Lower leg skin (tissue), 4 donors: ENCODE data around the gene EXOC8. TPM values are rescaled to one million over a fixed set of nuclear protein-coding genes. Genes with fewer than 3 reads are reported as not detected.

ENCODE experiments used
- DNase-seq, 2 donors: peaks; one replicate each; pipeline ENCODE4 v3.0.0-alpha.2; 2019; ENCODE audit warnings: low spot score in 2 of 2
- H3K4me3 ChIP-seq: fragments of 200-600 bp; sonication (generic); 2 replicates; pipeline ENCODE4 v1.5.1; 2017; ENCODE audit warnings: mild to moderate bottlenecking, low read depth; ENCODE audit not compliant: poor library complexity, severe bottlenecking
- CTCF ChIP-seq, 3 donors: fragments of 450-650 bp; IDR thresholded peaks; one replicate each; pipeline ENCODE4 v1.5.1; 2016; ENCODE audit warnings: antibody characterized with exemption in 3 of 3, mild to moderate bottlenecking in 3 of 3, moderate library complexity in 2 of 3
- POLR2A ChIP-seq, 2 donors: fragments of 450-650 bp; IDR thresholded peaks; one replicate each; pipeline ENCODE4 v1.6.1; 2016 to 2017; ENCODE audit warnings: antibody characterized with exemption in 2 of 2, mild to moderate bottlenecking in 1 of 2, moderate library complexity in 1 of 2
- WGBS, 2 donors: methylation state at CpG; one replicate each; pipeline ENCODE4 v1.1.5; 2018; 5-methylcytosine and 5-hydroxymethylcytosine counted together
- intact Hi-C: fragments of 100-400 bp; cut with DNase I; formaldehyde crosslinking; loops from one replicate; pipeline ENCODE4 v1.15.0; 2023; ENCODE audit warnings: low total_unique reads
- total RNA-seq, 4 donors: library from RNA; depleted of rRNA; stranded (reverse); fragments of >200 nt; gene quantifications; one replicate each; pipeline ENCODE4 v1.1.0, GENCODE V29; 2016

EXOC8 gene
- total RNA-seq, 4 donors from 2014 or later, result 19.7 to 23.2 (median 22.2) TPM

GRCh38 chr1:231335663-231336602 lies 1.7 kb downstream of the EXOC8 start:
- DNase-seq, result no peak
- peak overlapping the region; percentile 5 for H3K4me3 ChIP-seq
- WGBS, 2 donors, result 65 to 67% methylated on average over 21 of the region's 21 CpGs
- intact Hi-C loops, result no loop called here
- TF ChIP-seq CTCF (IDR thresholded peaks at IDR 0.05) (no peak), POLR2A (IDR thresholded peaks at IDR 0.05) (no peak)

DNA sequence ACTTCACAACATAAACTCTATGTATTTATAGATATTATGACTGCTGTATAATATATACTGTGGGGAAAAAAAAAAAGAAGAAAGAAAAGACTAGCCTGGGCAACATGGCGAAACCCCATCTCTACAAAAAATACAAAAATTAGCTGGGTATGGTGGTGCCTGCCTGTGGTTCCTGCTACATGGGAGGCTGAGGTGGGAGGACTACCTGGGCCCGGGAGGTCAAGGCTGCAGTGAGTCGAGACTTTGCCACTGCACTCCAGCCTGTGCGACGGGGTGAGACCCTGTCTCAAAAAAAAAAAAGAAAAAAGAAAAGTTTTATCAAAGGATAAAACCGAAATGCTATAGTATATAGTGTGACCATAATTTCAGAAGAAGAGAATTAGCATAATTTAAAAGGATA lies 2.7 kb downstream of the EXOC8 start:
- DNase-seq, result no peak
- intact Hi-C loops, result no loop called here
- no peak overlapping the region for H3K4me3 ChIP-seq
- TF ChIP-seq CTCF (IDR thresholded peaks at IDR 0.05) (no peak), POLR2A (IDR thresholded peaks at IDR 0.05) (no peak)
- 87 to 91% methylated on average over 6 of the region's 6 CpGs for WGBS, 2 donors

DNA sequence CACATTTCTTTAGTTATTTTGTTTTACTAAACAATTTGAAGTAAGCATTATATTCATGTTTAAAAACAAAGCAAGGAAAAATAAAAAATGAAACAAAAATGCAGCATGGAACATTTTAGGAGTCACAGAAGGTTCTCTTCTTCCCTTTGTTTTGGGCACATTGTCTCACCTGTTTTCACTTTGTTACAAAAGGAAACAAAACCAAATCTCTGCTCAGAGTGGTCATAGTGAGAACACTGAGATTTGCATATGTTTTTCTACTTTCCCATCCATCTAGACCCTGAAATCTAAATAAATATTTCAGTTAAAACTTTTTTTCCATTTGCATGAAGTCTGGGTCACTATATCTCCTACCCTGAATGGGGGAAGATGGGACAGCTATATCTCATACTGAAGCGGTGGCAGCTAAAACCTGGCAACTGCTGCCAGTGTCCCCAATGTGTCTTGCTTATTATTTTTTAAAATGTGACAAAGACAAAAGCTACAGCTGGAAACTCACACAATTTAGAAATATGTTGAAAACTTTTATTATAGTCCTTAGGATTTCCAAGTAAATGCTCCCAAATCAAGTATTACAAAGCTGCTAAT lies 3.5 kb downstream of the EXOC8 start:
- H3K4me3 ChIP-seq, result no peak overlapping the region
- 84 to 87% methylated on average over 1 of the region's 1 CpG for WGBS, 2 donors
- TF ChIP-seq CTCF (IDR thresholded peaks at IDR 0.05) (no peak), POLR2A (IDR thresholded peaks at IDR 0.05) (no peak)
- DNase-seq, result no peak
- intact Hi-C loops, result no loop called here

DNA sequence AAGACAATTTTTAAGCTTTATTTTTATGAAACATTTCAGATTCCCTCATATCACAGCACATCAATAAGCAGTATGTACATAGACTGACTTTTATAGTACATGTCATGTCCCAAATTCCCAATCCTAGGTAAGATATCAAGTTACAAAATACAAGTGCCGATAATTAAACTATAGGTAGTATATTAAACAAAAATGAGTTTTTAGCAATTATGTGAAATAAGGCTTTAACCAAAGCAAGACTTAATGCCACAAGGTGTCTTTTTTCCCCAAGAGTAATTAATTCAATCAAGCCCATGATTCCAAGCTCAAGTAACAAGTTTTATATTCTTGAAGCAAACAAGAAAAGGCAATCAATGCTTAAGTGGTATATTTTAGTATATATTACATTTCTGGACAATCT lies 4.9 kb downstream of the EXOC8 start:
- TF ChIP-seq CTCF (IDR thresholded peaks at IDR 0.05) (no peak), POLR2A (IDR thresholded peaks at IDR 0.05) (no peak)
- no peak overlapping the region for H3K4me3 ChIP-seq
- intact Hi-C loops, result no loop called here
- no peak for DNase-seq
- 86 to 93% methylated on average over 1 of the region's 1 CpG for WGBS, 2 donors

GRCh38 chr1:231329483-231329882 lies 8.2 kb downstream of the EXOC8 start:
- intact Hi-C loops, result no loop called here
- 92 to 93% methylated on average over 7 of the region's 7 CpGs for WGBS, 2 donors
- DNase-seq, result no peak
- TF ChIP-seq CTCF (IDR thresholded peaks at IDR 0.05), result no peak
- H3K4me3 ChIP-seq, result no peak overlapping the region
